Measurements from ENCODE around the gene AP3D1.

AP3D1 gene

DNA sequence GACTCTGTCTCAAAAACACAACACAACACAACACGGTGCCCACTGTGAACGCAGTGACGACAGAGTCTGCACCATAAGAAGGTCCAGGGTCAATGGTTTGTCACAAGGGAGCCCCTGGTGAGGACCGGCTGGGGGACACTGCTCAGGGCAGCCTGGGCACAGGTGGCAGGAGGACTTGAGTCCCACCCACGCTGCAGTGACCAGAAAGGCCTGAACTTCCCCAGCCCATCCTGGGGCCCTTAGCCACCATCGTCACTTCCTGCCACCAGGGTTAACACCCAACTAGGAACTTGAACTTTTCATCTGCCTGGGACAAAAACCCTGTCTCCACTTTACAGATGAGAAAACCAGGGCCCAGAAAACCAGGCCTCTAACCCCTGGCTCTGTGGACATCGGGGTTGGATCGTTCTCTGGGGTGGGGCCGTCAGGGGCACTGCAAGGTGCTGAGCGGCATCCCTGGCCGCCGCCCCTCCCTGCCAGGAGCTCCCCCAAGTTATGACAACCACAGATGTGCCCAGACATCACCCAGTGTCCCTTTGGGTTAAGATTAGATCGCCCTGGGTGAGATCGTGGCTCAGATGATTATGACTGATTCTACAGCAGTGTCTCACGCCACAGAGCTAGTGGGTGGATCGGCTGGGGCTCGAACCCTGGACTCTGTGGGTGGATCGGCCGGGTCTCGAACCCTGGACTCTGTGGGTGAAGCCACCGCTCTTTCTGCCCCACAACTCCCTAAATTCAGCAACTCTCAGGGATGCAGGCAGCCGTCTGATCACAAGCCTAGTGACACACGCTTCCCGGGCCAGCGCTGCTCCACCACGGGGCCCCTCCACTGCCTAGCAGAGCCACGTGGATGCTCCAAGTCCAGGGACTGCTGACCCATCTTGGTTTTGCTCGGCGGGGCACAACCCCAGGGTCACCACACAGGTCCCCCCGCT is 69.2 kb downstream of the AP3D1 start:
- TF ChIP-seq CTCF (conservative IDR thresholded peaks at IDR 0.05; ENCODE audit: low read depth, low read length): no peak
- Histone ChIP-seq H4K20me1 (ENCODE audit: insufficient read depth) (no peaks in the 10 kb centered on the region), H3K4me2 (no peak overlapping the region), H3K36me3 (ENCODE audit: insufficient read depth) (0 out of 2 replicates have a peak, but pooled peaks cover 5% of the 10 kb centered on the region), H3K27me3 (ENCODE audit: insufficient read depth, low read depth) (no peaks in the 10 kb centered on the region), H3K4me3 (IDR thresholded peaks at IDR 0.05; ENCODE audit: insufficient read depth, low read depth, low read length) (no peak overlapping the region), H3K4me1 (ENCODE audit: low read depth, poor library complexity, severe bottlenecking) (peaks cover 37% of the 10 kb centered on the region), H3K79me2 (ENCODE audit: insufficient read depth, low read depth) (peaks cover 25% of the 10 kb centered on the region; the same call in 1 of the 2 replicates), H3K27ac (no peak overlapping the region), H2AFZ (ENCODE audit: low read depth) (no peak overlapping the region), H3K9ac (no peak overlapping the region)

- H3K27me3 ChIP-seq (ENCODE audit: insufficient read depth, low read depth): no peaks in the 10 kb centered on the region
- no peaks in the 10 kb centered on the region for H4K20me1 ChIP-seq (ENCODE audit: insufficient read depth)
- H3K4me2 ChIP-seq: no peak overlapping the region
- H2AFZ ChIP-seq (ENCODE audit: low read depth): no peak overlapping the region
- H3K36me3 ChIP-seq (ENCODE audit: insufficient read depth): 0 out of 2 replicates have a peak, but pooled peaks cover 5% of the 10 kb centered on the region
- no peak overlapping the region for H3K4me3 ChIP-seq (IDR thresholded peaks at IDR 0.05; ENCODE audit: insufficient read depth, low read depth, low read length)
- no peak for TF ChIP-seq CTCF (conservative IDR thresholded peaks at IDR 0.05; ENCODE audit: low read depth, low read length)
- H3K27ac ChIP-seq: no peak overlapping the region
- H3K79me2 ChIP-seq (ENCODE audit: insufficient read depth, low read depth): peaks cover 25% of the 10 kb centered on the region; the same call in 1 of the 2 replicates
- H3K9ac ChIP-seq: no peak overlapping the region
- H3K4me1 ChIP-seq (ENCODE audit: low read depth, poor library complexity, severe bottlenecking): peaks cover 23% of the 10 kb centered on the region
Observed at GRCh38 chr19:2080336-2080988, 70.9 kb downstream of the AP3D1 start.

GRCh38 chr19:2079865-2080301 is 71.5 kb downstream of the AP3D1 start:
- no peaks in the 10 kb centered on the region for H3K27me3 ChIP-seq (ENCODE audit: insufficient read depth, low read depth)
- peaks cover 21% of the 10 kb centered on the region for H3K4me1 ChIP-seq (ENCODE audit: low read depth, poor library complexity, severe bottlenecking)
- H3K4me3 ChIP-seq (IDR thresholded peaks at IDR 0.05; ENCODE audit: insufficient read depth, low read depth, low read length): no peak overlapping the region
- 0 out of 2 replicates have a peak, but pooled peaks cover 5% of the 10 kb centered on the region for H3K36me3 ChIP-seq (ENCODE audit: insufficient read depth)
- TF ChIP-seq CTCF (conservative IDR thresholded peaks at IDR 0.05; ENCODE audit: low read depth, low read length): no peak
- H3K9ac ChIP-seq: no peak overlapping the region
- H3K79me2 ChIP-seq (ENCODE audit: insufficient read depth, low read depth): peaks cover 24% of the 10 kb centered on the region; the same call in 1 of the 2 replicates
- no peak overlapping the region for H2AFZ ChIP-seq (ENCODE audit: low read depth)
- no peak overlapping the region for H3K27ac ChIP-seq
- no peak overlapping the region for H3K4me2 ChIP-seq
- H4K20me1 ChIP-seq (ENCODE audit: insufficient read depth): no peaks in the 10 kb centered on the region

DNA sequence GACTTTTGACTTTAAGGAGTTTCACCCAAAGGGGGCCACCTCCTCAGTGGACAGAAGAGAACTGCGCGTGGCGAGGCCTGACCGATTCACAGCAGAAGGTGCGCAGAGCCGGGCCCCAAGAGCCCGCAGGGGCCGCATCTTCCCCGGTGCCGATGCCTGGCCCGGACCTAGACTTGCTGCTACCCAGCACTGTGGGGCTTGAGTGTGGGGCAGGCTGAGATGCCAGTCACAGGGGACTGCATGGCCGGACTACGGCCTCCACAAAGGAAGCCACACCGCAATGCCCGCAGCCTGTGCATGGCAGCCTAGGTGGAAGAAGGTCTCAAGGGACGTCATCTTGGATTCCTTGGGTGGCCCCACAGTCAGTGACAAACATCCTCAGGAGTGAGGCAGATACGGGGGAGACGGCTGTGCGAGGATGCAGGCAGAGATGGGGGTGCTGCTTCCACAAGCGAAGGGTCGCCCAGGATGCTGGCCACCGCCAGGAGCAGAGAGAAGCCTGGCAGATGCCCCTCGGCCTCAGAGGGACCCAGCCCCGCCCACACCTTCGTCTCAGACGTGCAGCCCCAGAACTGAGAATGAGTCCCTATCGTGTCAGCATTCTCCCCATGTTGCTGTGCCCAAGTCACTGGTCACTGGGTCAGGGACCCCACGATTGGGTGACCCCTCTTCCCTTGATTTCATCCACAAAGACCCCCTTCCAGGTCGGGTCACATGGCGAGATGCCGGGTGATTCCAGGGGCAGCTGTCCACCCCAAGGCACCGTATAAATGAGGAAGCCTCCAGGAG is 72.1 kb downstream of the AP3D1 start:
- Histone ChIP-seq H3K27me3 (ENCODE audit: insufficient read depth, low read depth) (no peaks in the 10 kb centered on the region), H3K36me3 (ENCODE audit: insufficient read depth) (0 out of 2 replicates have a peak, but pooled peaks cover 5% of the 10 kb centered on the region), H3K4me1 (ENCODE audit: low read depth, poor library complexity, severe bottlenecking) (peaks cover 15% of the 10 kb centered on the region), H3K9ac (no peak overlapping the region), H3K27ac (no peak overlapping the region), H3K4me2 (no peak overlapping the region), H3K4me3 (IDR thresholded peaks at IDR 0.05; ENCODE audit: insufficient read depth, low read depth, low read length) (no peak overlapping the region), H2AFZ (ENCODE audit: low read depth) (no peak overlapping the region), H3K79me2 (ENCODE audit: insufficient read depth, low read depth) (peaks cover 20% of the 10 kb centered on the region; the same call in 1 of the 2 replicates), H4K20me1 (ENCODE audit: insufficient read depth) (no peaks in the 10 kb centered on the region)
- TF ChIP-seq CTCF (conservative IDR thresholded peaks at IDR 0.05; ENCODE audit: low read depth, low read length): no peak
